Measurements from ENCODE around the gene CD93. TPM values are rescaled to one million over a fixed set of nuclear protein-coding genes. Genes with fewer than 3 reads are reported as not detected.

CD93 gene
- total RNA-seq, 1 experiment from 2014 or later, result not detected

- intact Hi-C loops (cut with micrococcal nuclease), result no loop called here
- CTCF ChIA-PET, result no interaction called here
Measured at GRCh38 chr20:23093613-23094012, 7.5 kb upstream of the CD93 start.

DNA sequence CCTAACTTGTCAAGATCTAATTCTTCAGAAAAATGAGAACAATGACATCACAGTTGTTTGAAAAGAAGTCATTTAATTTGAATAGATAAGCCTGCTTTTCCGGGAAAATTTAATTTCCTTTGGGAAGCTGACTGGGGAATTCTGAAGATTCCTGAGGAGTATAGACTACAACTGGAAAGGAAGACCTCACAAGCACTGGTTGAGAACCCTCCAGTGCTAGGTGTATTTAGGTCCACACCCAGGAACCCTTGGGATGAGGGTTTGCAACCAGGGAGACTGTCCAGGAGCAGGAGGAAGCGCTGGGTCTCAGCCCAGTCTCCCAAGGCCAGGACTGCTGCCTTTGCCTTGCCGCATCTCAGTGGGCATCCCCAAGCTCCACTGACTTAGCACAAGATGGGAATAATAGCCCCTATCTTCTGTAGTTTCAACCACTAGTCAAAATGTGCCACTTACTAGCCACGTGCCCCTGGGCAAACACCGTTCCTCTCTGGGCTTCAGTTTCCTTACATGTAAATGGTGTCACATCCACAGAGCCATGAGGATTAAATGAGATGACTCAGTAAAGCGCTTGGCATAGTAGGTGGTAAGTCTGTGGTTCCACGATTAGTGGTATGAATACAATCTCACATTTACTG is 6.9 kb upstream of the CD93 start:
- no peaks in the 10 kb centered on the region for H3K79me2 ChIP-seq (ENCODE audit: low read length)
- ATAC-seq, result no peak
- no peak overlapping the region for H2AFZ ChIP-seq (ENCODE audit: low read length)

More at GRCh38 chr20:23093613-23094012, 7.5 kb upstream of the CD93 start:
- no peaks in the 10 kb centered on the region for H3K9me2 ChIP-seq (replicated peaks; ENCODE audit: low read length)
- H3K27me3 ChIP-seq (ENCODE audit: low read length), result no peaks in the 10 kb centered on the region; the same call in 1 of the 2 replicates
- H3K9me3 ChIP-seq (ENCODE audit: low read length), result no peaks in the 10 kb centered on the region
- no peaks in the 10 kb centered on the region for H3K36me3 ChIP-seq (ENCODE audit: low read depth, low read length)
- no peak overlapping the region for H3K4me3 ChIP-seq (ENCODE audit: low read length)
- H3F3A ChIP-seq (ENCODE audit: low read length, unreplicated experiment), result no peaks in the 10 kb centered on the region
- H3K79me2 ChIP-seq (ENCODE audit: low read length), result no peaks in the 10 kb centered on the region
- H3K4me1 ChIP-seq (ENCODE audit: insufficient read depth, low read length), result peaks cover 7% of the 10 kb centered on the region; the same call in 1 of the 2 replicates
- no peak overlapping the region for H3K4me2 ChIP-seq (ENCODE audit: low read length)
- POLR2A ChIA-PET (ENCODE audit: unreplicated experiment), result no interaction called here
- BruUV-seq (replicated peaks), result no TSS peak
- TF ChIP-seq EZH2 (IDR thresholded peaks at IDR 0.05; ENCODE audit: low read length, unreplicated experiment) (no peak), CTCF (conservative IDR thresholded peaks at IDR 0.05; ENCODE audit: low read depth, low read length) (no peak), EZH2phosphoT487 (IDR thresholded peaks at IDR 0.05; ENCODE audit: borderline replicate concordance, low read length) (no peak)
- no peak for DNase-seq
- no peak overlapping the region for H3K27ac ChIP-seq (ENCODE audit: low read length)
- no peak overlapping the region for H2AFZ ChIP-seq (ENCODE audit: low read length)
- H3K9ac ChIP-seq (ENCODE audit: low read length), result no peak overlapping the region
- no peaks in the 10 kb centered on the region for H4K20me1 ChIP-seq (ENCODE audit: low read length)
- ATAC-seq, result no peak

More for the DNA sequence above, 6.9 kb upstream of the CD93 start:
- DNase-seq, result no peak
- Histone ChIP-seq H4K20me1 (ENCODE audit: low read length) (no peaks in the 10 kb centered on the region), H3F3A (ENCODE audit: low read length, unreplicated experiment) (no peaks in the 10 kb centered on the region), H3K27me3 (ENCODE audit: low read length) (no peaks in the 10 kb centered on the region; the same call in 1 of the 2 replicates), H3K36me3 (ENCODE audit: low read depth, low read length) (no peaks in the 10 kb centered on the region), H3K4me2 (ENCODE audit: low read length) (no peak overlapping the region), H3K9me2 (replicated peaks; ENCODE audit: low read length) (no peaks in the 10 kb centered on the region), H3K27ac (ENCODE audit: low read length) (no peak overlapping the region), H3K9me3 (ENCODE audit: low read length) (no peaks in the 10 kb centered on the region), H3K4me1 (ENCODE audit: insufficient read depth, low read length) (peaks cover 7% of the 10 kb centered on the region; the same call in 1 of the 2 replicates), H3K4me3 (ENCODE audit: low read length) (no peak overlapping the region), H3K9ac (ENCODE audit: low read length) (no peak overlapping the region)
- CTCF ChIA-PET, result no interaction called here
- intact Hi-C loops (cut with micrococcal nuclease), result no loop called here
- no TSS peak for BruUV-seq (replicated peaks)
- POLR2A ChIA-PET (ENCODE audit: unreplicated experiment), result no interaction called here
- no peak for TF ChIP-seq EZH2 (IDR thresholded peaks at IDR 0.05; ENCODE audit: low read length, unreplicated experiment)
- no peak for TF ChIP-seq CTCF (conservative IDR thresholded peaks at IDR 0.05; ENCODE audit: low read depth, low read length)
- TF ChIP-seq EZH2phosphoT487 (IDR thresholded peaks at IDR 0.05; ENCODE audit: borderline replicate concordance, low read length), result no peak
